Right lobe of liver (tissue), 6 donors: ENCODE results near the gene TRAF3IP1. TPM values are rescaled to one million over a fixed set of nuclear protein-coding genes. Genes with fewer than 3 reads are reported as not detected.

Experiments
- ATAC-seq, 4 donors: fragments of 200-7000 bp; cut with Tn5 transposase; one replicate each; pipeline ENCODE4 v1.9.1; 2020; ENCODE audit warnings: mild to moderate bottlenecking in 4 of 4, moderate library complexity in 4 of 4
- DNase-seq, 3 donors: peaks; one replicate each; pipeline ENCODE4 v3.0.0-alpha.2; 2020
- H3K27ac ChIP-seq, 3 donors: fragments of 200-600 bp; one replicate each; pipeline ENCODE4 v1.8.0; 2022
- H3K27me3 ChIP-seq, 2 donors: fragments of 200-600 bp; one replicate each; pipeline ENCODE4 v1.8.0; 2022
- H3K36me3 ChIP-seq, 4 donors: fragments of 200-600 bp; sonication (generic) in 1 of 4; one replicate each; pipeline versions ENCODE4 v1.5.1 to v1.8.0; 2017 to 2022; ENCODE audit warnings: control low read depth in 1 of 4
- H3K4me1 ChIP-seq, 4 donors: fragments of 200-600 bp; sonication (generic) in 1 of 4; one replicate each; pipeline versions ENCODE4 v1.5.1 to v1.8.0; 2017 to 2022; ENCODE audit warnings: control low read depth in 1 of 4
- H3K4me3 ChIP-seq, 3 donors: fragments of 200-600 bp; one replicate each; pipeline ENCODE4 v1.8.0; 2022
- H3K9me3 ChIP-seq, 4 donors: fragments of 200-600 bp; sonication (generic) in 1 of 4; one replicate each; pipeline versions ENCODE4 v1.5.1 to v1.8.0; 2017 to 2022; ENCODE audit warnings: control low read depth in 1 of 4
- CTCF ChIP-seq, 4 donors: fragments of 200-600 bp in 3 of 4; fragments of 450-650 bp in 1 of 4; IDR thresholded peaks; one replicate each; pipeline versions ENCODE4 v1.5.1 to v1.8.0; 2016 to 2022; ENCODE audit warnings: antibody characterized with exemption in 4 of 4, mild to moderate bottlenecking in 2 of 4
- POLR2A ChIP-seq: fragments of 450-650 bp; IDR thresholded peaks from one replicate; pipeline ENCODE4 v1.6.1; 2017; ENCODE audit warnings: antibody characterized with exemption, mild to moderate bottlenecking
- WGBS: methylation state at CpG from one replicate; pipeline ENCODE4 v1.1.6; 2018; ENCODE audit warnings: low coverage, low lambda C conversion rate; ENCODE audit not compliant: insufficient coverage; ENCODE audit errors: missing lambda C conversion rate; 5-methylcytosine and 5-hydroxymethylcytosine counted together
- intact Hi-C, 2 donors: fragments of 100-400 bp; cut with DNase I; formaldehyde crosslinking; loops; one replicate each; pipeline versions ENCODE4 v1.11.2 to v1.14.1; 2022
- total RNA-seq, 6 experiments: library from RNA; depleted of rRNA in 2 of 6; stranded (reverse); fragments of >200 nt in 2 of 6; fragmentation: NEBNext Ultra II Directional in 3 of 6; extraction: Animal tissue kit (Norgen Biotek cat#: 25700) in 3 of 6; gene quantifications; one replicate each; pipeline versions ENCODE4 v1.1.0 to v1.2.4, GENCODE V29; 2016 to 2023
- donor health status: DM: no; HTN: yes; CAD: no.
- donor health status: DM: no; HTN: no; CAD: no.
- donor health status: DM: no; HTN: no; CAD: no.
- donor health status: DM: no; HTN: yes; CAD: no.
- donor health status: DM: no; HTN: yes; CAD: no.

TRAF3IP1 gene
- total RNA-seq, 6 experiments from 2014 or later = 4.6 to 12.0 (median 8.3) TPM

- Histone ChIP-seq H3K4me1 (peaks cover 0 to 42% (median 18%) of the 10 kb centered on the region in 4 donors), H3K27ac (peak overlapping the region; percentile 58 to 75 (median 64)), H3K27me3 (no peaks in the 10 kb centered on the region), H3K4me3 (peak overlapping the region in 1 of 3 donors; percentile 6), H3K36me3 (peaks cover 0 to 21% (median 1%) of the 10 kb centered on the region in 4 donors), H3K9me3 (no peaks in the 10 kb centered on the region)
- peak; percentile 78 to 82 (median 80) for ATAC-seq
- DNase-seq = peak; percentile 67 to 84 (median 74)
- TF ChIP-seq POLR2A (peak; percentile 85), CTCF (IDR thresholded peaks at IDR 0.05) (no peak)
- WGBS = 19% methylated on average over 17 of the region's 24 CpGs
- intact Hi-C loops = no loop called here
Observed at GRCh38 chr2:238438856-238439849, 118.8 kb downstream of the TRAF3IP1 start.

GRCh38 chr2:238439917-238440316 lies 119.6 kb downstream of the TRAF3IP1 start:
- no peaks in the 10 kb centered on the region for H3K27me3 ChIP-seq
- peaks cover 0 to 23% (median 3%) of the 10 kb centered on the region in 4 donors for H3K36me3 ChIP-seq
- H3K27ac ChIP-seq = peak overlapping the region; percentile 45 to 75 (median 64)
- intact Hi-C loops = no loop called here
- DNase-seq (no peak), ATAC-seq (no peak)
- no peaks in the 10 kb centered on the region for H3K9me3 ChIP-seq
- H3K4me1 ChIP-seq = peaks cover 0 to 44% (median 19%) of the 10 kb centered on the region in 4 donors
- peak overlapping the region in 1 of 3 donors; percentile 6 for H3K4me3 ChIP-seq
- no peak for TF ChIP-seq POLR2A
- no peak for TF ChIP-seq CTCF (IDR thresholded peaks at IDR 0.05)
- WGBS = 61% methylated on average over 2 of the region's 2 CpGs

GRCh38 chr2:238440331-238440730 lies 120.0 kb downstream of the TRAF3IP1 start:
- H3K36me3 ChIP-seq = peaks cover 0 to 22% (median 3%) of the 10 kb centered on the region in 4 donors
- 66% methylated on average over 4 of the region's 4 CpGs for WGBS
- peaks cover 0 to 48% (median 21%) of the 10 kb centered on the region in 4 donors for H3K4me1 ChIP-seq
- DNase-seq (no peak), ATAC-seq (no peak)
- no peak overlapping the region for H3K4me3 ChIP-seq
- H3K9me3 ChIP-seq = no peaks in the 10 kb centered on the region
- H3K27ac ChIP-seq = peak overlapping the region; percentile 45 to 75 (median 64)
- no peaks in the 10 kb centered on the region for H3K27me3 ChIP-seq
- no peak for TF ChIP-seq CTCF (IDR thresholded peaks at IDR 0.05)
- TF ChIP-seq POLR2A = no peak
- intact Hi-C loops = no loop called here

DNA sequence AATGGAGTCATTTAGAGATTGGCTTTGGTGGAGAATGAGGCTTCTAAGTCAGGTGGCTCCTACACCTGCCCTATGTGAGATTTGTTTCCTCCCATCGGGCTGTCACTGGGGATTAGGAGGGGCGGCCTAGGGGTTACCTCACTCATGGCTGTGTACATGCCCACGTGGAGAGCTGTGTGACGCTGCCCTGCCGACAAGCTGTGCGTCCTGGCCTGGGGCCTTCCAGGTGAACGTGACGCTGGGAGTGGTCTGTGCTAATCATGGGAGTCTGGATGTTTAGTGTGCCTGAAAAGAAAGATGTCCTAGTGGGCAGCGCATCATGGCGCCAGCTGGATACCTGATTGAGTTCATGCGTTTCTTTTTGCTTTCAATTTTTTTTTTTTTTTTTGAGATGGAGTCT lies 120.4 kb downstream of the TRAF3IP1 start:
- WGBS = 96% methylated on average over 5 of the region's 11 CpGs
- Histone ChIP-seq H3K4me1 (peaks cover 0 to 50% (median 22%) of the 10 kb centered on the region in 4 donors), H3K27me3 (no peaks in the 10 kb centered on the region), H3K4me3 (no peak overlapping the region), H3K27ac (peak overlapping the region in 2 of 3 donors; percentile 45 to 64), H3K9me3 (no peaks in the 10 kb centered on the region), H3K36me3 (peaks cover 0 to 22% (median 3%) of the 10 kb centered on the region in 4 donors)
- TF ChIP-seq POLR2A = no peak
- no peak for TF ChIP-seq CTCF (IDR thresholded peaks at IDR 0.05)
- intact Hi-C loops = no loop called here
- ATAC-seq (no peak), DNase-seq (no peak)
